Stimulated activated CD8-positive, alpha-beta memory T cell treated with anti-CD3 and anti-CD28 coated beads, Interleukin-4, amount 100 ng/mL, for 24 hours (primary cell): ENCODE measurements around the gene BSN.

Experiments
- DNase-seq: peaks from one replicate; pipeline ENCODE4 v3.0.0-alpha.2; 2020; ENCODE audit warnings: low read depth

Gene BSN

GRCh38 chr3:49716169-49716568 lies 161.9 kb downstream of the BSN start:
- DNase-seq, result no peak

- DNase-seq, result no peak
These were observed 162.5 kb downstream of the BSN start for GRCh38 chr3:49716691-49717210.

GRCh38 chr3:49717211-49717958 lies 163.1 kb downstream of the BSN start:
- DNase-seq, result no peak

GRCh38 chr3:49717959-49718857 lies 163.9 kb downstream of the BSN start:
- DNase-seq, result no peak

- DNase-seq, result peak; percentile 19
These were observed 164.6 kb downstream of the BSN start for GRCh38 chr3:49718858-49719213.

- peak; percentile 90 for DNase-seq
These were observed 165.1 kb downstream of the BSN start, which contains the start of gene AMIGO3 for GRCh38 chr3:49719214-49719884. AMIGO3 (minus strand) TSS chr3:49719684; CDS start chr3:49719465, 219 bp downstream.
